ENCODE results near the gene NDUFAF8.

The NDUFAF8 gene

GRCh38 chr17:81278831-81279230 lies 39.7 kb downstream of the NDUFAF8 start:
- no peak for DNase-seq

- DNase-seq: no peak
Observed at GRCh38 chr17:81279278-81280275, 40.5 kb downstream of the NDUFAF8 start.

- DNase-seq: no peak
Observed at GRCh38 chr17:81280571-81280970, 41.5 kb downstream of the NDUFAF8 start.

- DNase-seq: no peak
Observed at GRCh38 chr17:81282141-81282540, 43.0 kb downstream of the NDUFAF8 start.

- DNase-seq: no peak
Observed at GRCh38 chr17:81282876-81283275, 43.8 kb downstream of the NDUFAF8 start.

- DNase-seq: no peak
Observed at GRCh38 chr17:81285179-81285878, 46.2 kb downstream of the NDUFAF8 start.

- DNase-seq: no peak
Observed at GRCh38 chr17:81285894-81286293, 46.8 kb downstream of the NDUFAF8 start.

- DNase-seq: no peak
Observed at GRCh38 chr17:81286491-81287145, 47.5 kb downstream of the NDUFAF8 start.

- no peak for DNase-seq
Observed at GRCh38 chr17:81287152-81287551, 48.0 kb downstream of the NDUFAF8 start.

GRCh38 chr17:81287741-81288430 lies 48.8 kb downstream of the NDUFAF8 start:
- DNase-seq: no peak

- DNase-seq: no peak
Observed at GRCh38 chr17:81288715-81289114, 49.6 kb downstream of the NDUFAF8 start.

- DNase-seq: no peak
Observed at GRCh38 chr17:81289627-81290026, 50.5 kb downstream of the NDUFAF8 start.

- no peak for DNase-seq
Observed at GRCh38 chr17:81290230-81290629, 51.1 kb downstream of the NDUFAF8 start.

All from NCI-H2171 (cell line).